Activated T-helper 9 cell treated with anti-CD3 and anti-CD28 coated beads, Interleukin-2, amount 50 U/mL, for 16 hours (primary cell): ENCODE data around the gene NTN1.
"Not testable (repeated sequence)": the region's sequence is repeated elsewhere in the genome, so short reads cannot be mapped to it uniquely, and the experiment has no call there.

Source experiments
- DNase-seq: peaks from one replicate; pipeline ENCODE4 v3.0.0-alpha.2; 2020; ENCODE audit warnings: low read depth

NTN1 gene

GRCh38 chr17:9123594-9124553 lies 102.6 kb downstream of the NTN1 start:
- DNase-seq = no peak

DNA sequence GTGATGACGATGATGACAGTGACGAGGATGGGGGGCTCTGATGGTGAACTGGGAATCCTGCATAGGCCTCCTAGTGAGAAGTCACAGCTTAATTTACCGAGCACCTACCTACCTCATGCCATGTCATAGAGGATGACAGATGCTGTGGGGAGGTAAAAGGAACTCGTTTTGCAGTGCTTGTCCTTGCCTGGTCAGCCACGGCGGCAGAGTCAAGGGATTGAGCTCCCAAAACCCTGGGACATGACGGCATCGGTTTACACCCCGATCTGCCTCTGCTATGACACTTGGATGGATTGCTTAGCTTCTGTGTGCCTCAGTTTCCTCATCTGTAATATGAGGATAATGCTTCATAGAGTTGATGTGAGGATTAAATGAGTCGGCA lies 103.2 kb downstream of the NTN1 start:
- DNase-seq = no peak

- no peak for DNase-seq
Measured at GRCh38 chr17:9125722-9126121, 104.4 kb downstream of the NTN1 start.

DNA sequence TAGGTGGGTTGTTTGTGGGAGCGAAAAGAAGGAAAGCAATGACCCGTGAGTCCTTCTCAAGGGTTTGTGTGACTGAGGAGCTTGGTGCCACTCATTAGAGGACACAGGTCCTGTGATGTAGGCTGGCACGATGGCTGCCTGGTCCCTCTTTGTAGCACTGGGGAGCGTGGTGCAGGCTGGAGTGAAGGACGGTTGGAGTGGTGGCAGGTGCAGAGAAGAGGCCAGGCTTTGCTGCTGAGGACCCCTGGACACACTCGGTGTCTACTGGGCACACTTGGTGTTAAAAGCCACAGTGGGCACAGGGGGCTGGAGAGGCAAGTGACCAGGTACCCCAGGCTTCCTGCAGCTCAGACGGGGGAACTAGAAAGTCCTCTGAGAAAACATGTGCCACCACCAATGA lies 106.0 kb downstream of the NTN1 start:
- no peak for DNase-seq

DNA sequence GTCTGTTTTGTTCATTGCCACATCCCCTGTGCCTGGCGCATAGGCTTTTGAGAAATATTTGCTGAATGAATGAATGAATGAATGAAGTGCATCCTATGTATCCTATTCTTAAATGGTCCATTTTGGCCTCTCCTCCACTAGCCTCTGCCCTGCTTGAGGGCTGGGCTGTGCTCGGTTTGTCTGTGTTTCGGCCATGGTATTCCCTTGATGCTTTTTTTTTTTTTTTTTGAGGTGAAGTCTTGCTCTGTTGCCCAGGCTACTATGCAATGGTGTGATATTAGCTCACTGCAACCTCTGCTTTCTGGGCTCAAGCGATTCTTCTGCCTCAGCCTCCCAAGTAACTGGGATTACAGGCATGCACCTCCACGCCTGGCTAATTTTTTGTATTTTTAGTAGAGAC lies 110.1 kb downstream of the NTN1 start:
- no peak for DNase-seq

- no peak for DNase-seq
Measured at GRCh38 chr17:9132291-9132690, 111.0 kb downstream of the NTN1 start.

GRCh38 chr17:9132944-9133610 lies 111.8 kb downstream of the NTN1 start:
- DNase-seq = no peak

DNA sequence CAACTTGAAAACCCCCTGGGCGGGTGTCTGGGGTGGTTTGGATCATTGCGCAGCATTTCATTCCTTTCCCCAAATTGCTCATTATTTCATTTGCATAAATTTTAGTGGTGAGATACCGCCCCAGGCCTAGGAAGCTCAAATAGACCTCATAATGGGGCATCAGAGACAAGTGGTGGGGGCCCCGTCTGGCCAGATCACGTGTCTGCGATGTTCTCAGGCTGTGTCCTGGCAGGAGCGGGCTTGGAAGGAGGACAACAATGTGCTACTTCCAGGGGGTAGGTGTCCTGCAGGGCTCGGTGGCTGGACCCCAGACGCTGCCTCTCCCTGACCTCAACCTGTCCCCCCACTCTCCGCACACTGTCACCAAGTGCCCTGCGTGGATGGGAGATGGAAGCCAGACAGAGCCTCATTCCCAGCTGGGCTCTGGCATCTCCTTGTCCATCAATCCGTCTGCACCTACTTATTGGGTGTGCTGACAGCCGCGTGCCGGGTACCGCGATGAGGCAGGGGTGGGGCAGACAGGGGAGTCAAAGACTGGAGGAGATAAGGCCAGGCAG lies 116.9 kb downstream of the NTN1 start:
- DNase-seq = no peak

DNA sequence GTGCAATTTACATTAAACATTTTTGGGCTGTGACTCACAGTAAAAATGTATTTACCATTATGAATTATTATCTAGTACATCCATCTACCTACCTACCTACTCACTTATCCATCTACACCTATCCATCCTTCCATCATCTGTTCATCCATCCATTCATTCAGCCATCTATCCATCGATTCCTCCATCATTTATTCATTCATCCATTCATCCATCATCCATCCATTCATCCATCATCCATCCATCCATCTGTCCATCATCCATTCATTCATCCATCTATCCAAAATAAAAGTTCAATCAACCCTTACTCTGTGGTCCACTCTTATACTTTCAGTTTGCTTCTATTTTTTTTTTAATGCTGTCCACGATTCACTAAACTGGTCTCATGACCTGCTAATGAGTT lies 118.4 kb downstream of the NTN1 start:
- no peak for DNase-seq

DNA sequence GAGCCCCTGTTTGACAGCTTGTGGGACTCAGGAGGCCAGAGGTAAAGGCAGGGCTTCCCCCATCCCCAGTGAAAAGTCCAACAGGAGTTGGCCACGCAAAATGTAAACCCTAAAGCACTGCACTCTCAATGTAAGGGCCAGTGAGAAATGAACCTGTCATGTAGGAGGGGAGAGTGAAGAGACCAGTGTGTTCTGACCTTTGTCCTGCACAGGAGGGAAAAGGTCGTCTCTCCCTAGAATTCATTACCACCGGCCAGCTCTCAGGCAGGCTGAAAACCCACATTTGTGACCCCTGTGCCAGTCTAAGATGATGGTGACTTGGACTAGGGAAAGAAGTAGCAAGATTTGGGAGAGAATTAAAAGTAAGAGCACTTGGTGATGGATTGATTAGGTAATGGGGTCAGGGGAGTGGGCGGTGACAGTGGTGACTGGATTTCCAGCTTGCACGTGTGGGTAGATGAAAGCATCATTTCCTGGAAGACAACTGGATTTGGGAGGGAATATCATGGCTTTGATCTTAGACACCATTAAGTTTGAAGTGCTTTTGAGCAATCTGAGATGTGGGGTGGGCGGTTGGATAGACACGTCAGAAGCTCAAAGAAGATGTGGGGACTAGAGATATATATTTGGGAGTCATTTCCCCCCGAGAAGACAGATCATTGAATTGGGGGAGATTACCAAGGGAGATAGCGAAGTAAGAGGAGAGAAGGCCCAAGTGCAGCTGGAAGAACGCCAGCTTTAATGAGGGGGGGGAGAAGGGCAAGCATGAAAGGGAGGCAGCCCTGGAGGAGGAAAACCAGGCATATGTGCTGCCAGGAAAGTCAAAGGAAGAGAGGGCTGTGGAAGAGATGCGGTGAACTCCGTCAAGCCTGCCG lies 119.5 kb downstream of the NTN1 start:
- DNase-seq = no peak

DNA sequence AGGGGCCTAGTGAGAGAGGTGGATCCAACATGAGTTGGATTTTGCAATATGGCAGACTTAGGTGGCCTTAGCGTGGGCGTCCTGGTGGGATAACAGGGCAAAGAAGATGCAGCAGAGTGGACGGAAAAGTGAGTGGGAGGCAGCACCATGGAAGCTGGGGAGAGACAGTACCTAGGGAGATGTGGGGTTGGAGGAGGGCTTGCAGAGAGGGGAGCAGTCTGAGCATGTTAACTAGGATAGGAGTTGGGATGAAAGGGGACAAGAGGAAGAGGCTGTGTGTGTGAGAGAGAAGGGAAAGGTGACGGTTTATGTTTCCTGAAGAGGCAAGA lies 120.1 kb downstream of the NTN1 start:
- no peak for DNase-seq

- DNase-seq = no peak
Measured at GRCh38 chr17:9142772-9143494, 121.6 kb downstream of the NTN1 start.

GRCh38 chr17:9144502-9145249 lies 123.4 kb downstream of the NTN1 start:
- DNase-seq = no peak

DNA sequence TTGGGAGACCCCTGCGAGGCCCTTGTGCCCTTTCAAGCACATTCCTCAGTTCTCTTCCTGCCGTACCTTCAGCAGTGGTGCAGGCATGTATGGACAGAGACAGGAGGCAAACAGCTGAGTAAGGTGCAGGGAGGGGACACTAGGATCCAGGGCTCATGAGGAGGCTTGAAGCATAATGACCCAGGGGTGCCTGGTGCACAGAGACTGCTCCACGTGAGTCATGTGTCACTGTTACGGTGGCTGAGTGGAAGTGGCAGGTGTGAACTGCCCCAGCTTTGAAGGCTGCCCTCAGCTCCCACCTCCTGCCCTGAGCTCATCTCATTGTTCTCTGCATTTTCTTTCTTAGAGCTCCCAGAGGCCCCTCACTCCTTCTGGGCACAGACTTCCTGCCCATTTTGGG lies 124.8 kb downstream of the NTN1 start:
- no peak for DNase-seq

GRCh38 chr17:9148905-9149525 lies 127.7 kb downstream of the NTN1 start:
- no peak for DNase-seq

GRCh38 chr17:9150446-9151090 lies 129.3 kb downstream of the NTN1 start:
- no peak for DNase-seq

DNA sequence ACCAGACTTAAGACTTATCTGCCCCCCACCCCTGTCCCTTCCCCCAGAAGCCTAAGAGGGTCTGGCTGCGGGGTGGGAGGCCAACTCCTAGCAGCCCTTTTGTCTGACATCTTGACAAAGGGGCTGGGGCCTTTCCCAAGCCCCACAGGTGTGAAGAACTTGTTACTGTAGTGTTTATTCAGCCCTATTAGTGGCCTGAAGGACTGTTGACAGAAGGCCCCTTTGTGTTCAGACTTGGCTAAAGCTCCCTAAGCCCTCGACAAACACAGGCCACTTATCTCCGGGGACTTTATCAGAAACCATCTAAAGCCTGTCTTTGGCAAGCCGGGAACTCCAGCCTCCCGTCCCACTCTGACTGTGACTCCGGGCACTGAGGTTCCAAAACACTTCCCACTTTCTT lies 129.8 kb downstream of the NTN1 start:
- no peak for DNase-seq

- not testable (repeated sequence) for DNase-seq
Measured at GRCh38 chr17:9151740-9152139, 130.4 kb downstream of the NTN1 start.

DNA sequence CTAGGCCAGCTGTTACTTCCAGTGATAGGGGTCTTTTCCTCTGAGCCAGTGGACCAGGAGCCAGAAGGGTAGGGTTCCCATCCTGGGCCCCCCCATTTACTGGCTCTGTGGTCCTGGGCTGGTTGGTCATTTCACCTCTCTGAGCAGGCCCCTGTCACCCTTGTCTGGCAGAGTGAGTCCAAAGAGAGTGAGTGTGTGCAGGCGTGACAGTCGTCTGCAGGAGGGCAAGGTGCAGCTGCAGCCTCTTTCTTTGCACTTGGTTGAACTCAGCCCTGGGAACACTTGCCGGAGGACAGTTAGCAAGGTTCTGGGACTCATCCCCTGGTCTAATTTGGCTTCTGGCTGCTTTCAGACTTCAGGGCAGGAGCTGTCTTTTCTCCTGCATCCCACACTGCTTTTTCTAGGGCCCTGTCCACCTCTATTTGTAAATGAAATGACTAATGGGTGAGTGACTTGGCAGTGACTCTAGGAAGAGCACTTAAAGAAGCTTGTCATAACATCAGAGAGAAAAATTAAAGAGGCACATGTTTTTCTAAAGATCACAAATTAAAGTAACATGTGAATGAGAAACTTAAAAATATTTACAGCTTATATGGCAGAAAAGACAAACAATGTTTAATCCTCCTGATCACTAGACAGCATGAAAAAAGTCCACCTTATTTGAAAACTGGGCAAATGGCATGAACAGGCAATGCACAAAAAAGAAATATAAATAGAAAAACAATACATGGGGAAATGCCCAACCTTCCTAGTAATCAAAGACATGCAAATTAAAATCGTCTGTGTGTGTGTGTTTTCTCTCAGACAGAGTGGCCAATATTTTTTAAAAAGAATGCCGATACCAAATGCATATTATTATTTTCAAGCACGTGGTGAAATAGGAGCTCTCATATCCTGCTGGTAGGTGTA lies 137.5 kb downstream of the NTN1 start:
- no peak for DNase-seq
